A204.1 (cell line): Measurements from ENCODE around the gene AGGF1.
"Not testable (repeated sequence)": the region's sequence is repeated elsewhere in the genome, so short reads cannot be mapped to it uniquely, and the experiment has no call there.

Experiments
- FAIRE-seq: peaks from 2 replicates; lab custom pipeline; 2012; peaks lifted over from hg19 to GRCh38; lab: Jason Lieb, UNC

AGGF1 gene

GRCh38 chr5:77030097-77031071 lies at the start of gene AGGF1:
Gene AGGF1, plus strand, starts transcription at chr5:77030404. Its CDS starts 363 bp downstream, at chr5:77030767.
- peak; percentile 94 for FAIRE-seq

GRCh38 chr5:76980518-76981144 lies 49.6 kb upstream of the AGGF1 start:
- no peak for FAIRE-seq

- no peak for FAIRE-seq
These were observed 47.8 kb upstream of the AGGF1 start for GRCh38 chr5:76982450-76982849.

- no peak for FAIRE-seq
These were observed 46.7 kb upstream of the AGGF1 start for GRCh38 chr5:76983468-76983867.

GRCh38 chr5:76986825-76987526 lies 43.2 kb upstream of the AGGF1 start:
- no peak for FAIRE-seq

GRCh38 chr5:76990899-76991459 lies 39.2 kb upstream of the AGGF1 start:
- no peak for FAIRE-seq

GRCh38 chr5:76993436-76993835 lies 36.8 kb upstream of the AGGF1 start:
- FAIRE-seq = not testable (repeated sequence)

- no peak for FAIRE-seq
These were observed 35.9 kb upstream of the AGGF1 start for GRCh38 chr5:76994337-76994736.

GRCh38 chr5:76998251-76998650 lies 32.0 kb upstream of the AGGF1 start:
- FAIRE-seq = not testable (repeated sequence)

- no peak for FAIRE-seq
These were observed 30.8 kb upstream of the AGGF1 start for GRCh38 chr5:76999451-76999850.

- no peak for FAIRE-seq
These were observed 27.0 kb upstream of the AGGF1 start for GRCh38 chr5:77003246-77003645.

GRCh38 chr5:77006124-77006523 lies 24.1 kb upstream of the AGGF1 start:
- FAIRE-seq = no peak

GRCh38 chr5:77008413-77008812 lies 21.8 kb upstream of the AGGF1 start:
- FAIRE-seq = no peak

GRCh38 chr5:77010243-77010642 lies 20.0 kb upstream of the AGGF1 start:
- FAIRE-seq = no peak

- no peak for FAIRE-seq
These were observed 18.7 kb upstream of the AGGF1 start for GRCh38 chr5:77011498-77011897.

- FAIRE-seq = no peak
These were observed 17.6 kb upstream of the AGGF1 start for GRCh38 chr5:77012601-77013000.

- peak; percentile 91 for FAIRE-seq
These were observed 14.2 kb upstream of the AGGF1 start for GRCh38 chr5:77015938-77016569.

GRCh38 chr5:77016962-77017361 lies 13.2 kb upstream of the AGGF1 start:
- FAIRE-seq = no peak

- no peak for FAIRE-seq
These were observed 12.5 kb upstream of the AGGF1 start for GRCh38 chr5:77017668-77018067.

GRCh38 chr5:77022511-77023417 lies 7.4 kb upstream of the AGGF1 start:
- FAIRE-seq = no peak

- no peak for FAIRE-seq
These were observed 5.7 kb upstream of the AGGF1 start for GRCh38 chr5:77024490-77024889.
